ENCODE results near the gene MIOS.

MIOS gene

DNA sequence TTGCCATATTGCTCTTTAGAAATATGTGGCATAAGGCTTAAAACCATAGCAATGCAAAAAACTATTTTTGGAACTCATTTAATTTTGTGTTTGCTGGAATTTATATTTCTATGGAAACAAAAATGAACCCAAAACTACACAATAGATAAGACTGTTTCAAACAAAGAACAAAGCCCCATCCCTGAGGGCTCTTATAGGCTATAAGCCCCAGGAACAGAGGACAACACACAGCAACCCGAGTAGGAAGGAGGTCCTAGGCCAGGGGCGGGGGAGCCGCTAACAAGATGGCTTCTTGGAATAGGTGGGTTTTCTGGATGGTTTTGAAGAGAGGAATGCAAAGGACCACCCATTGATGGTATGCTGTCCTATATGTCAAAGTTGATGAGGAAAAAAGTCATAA, 39.6 kb upstream of the MIOS start:
- no peak overlapping the region for H3K27ac ChIP-seq (ENCODE audit: low read length)
- H3K4me2 ChIP-seq (ENCODE audit: low read length) = no peak overlapping the region
- H3K79me2 ChIP-seq (ENCODE audit: low read length) = no peaks in the 10 kb centered on the region
- no peak overlapping the region for H2AFZ ChIP-seq (ENCODE audit: low read depth, low read length)
- H3K27me3 ChIP-seq (ENCODE audit: low read depth, low read length) = no peaks in the 10 kb centered on the region
- no peak overlapping the region for H3K4me3 ChIP-seq (ENCODE audit: low read length)
- TF ChIP-seq, protein P1, sequence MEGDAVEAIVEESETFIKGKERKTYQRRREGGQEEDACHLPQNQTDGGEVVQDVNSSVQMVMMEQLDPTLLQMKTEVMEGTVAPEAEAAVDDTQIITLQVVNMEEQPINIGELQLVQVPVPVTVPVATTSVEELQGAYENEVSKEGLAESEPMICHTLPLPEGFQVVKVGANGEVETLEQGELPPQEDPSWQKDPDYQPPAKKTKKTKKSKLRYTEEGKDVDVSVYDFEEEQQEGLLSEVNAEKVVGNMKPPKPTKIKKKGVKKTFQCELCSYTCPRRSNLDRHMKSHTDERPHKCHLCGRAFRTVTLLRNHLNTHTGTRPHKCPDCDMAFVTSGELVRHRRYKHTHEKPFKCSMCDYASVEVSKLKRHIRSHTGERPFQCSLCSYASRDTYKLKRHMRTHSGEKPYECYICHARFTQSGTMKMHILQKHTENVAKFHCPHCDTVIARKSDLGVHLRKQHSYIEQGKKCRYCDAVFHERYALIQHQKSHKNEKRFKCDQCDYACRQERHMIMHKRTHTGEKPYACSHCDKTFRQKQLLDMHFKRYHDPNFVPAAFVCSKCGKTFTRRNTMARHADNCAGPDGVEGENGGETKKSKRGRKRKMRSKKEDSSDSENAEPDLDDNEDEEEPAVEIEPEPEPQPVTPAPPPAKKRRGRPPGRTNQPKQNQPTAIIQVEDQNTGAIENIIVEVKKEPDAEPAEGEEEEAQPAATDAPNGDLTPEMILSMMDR (IDR thresholded peaks at IDR 0.05; ENCODE audit: low read depth, low read length) = no peak
- no peak for TF ChIP-seq EZH2phosphoT487 (IDR thresholded peaks at IDR 0.05; ENCODE audit: low read depth)
- H3K4me1 ChIP-seq (ENCODE audit: low read length) = no peaks in the 10 kb centered on the region
- no peaks in the 10 kb centered on the region for H3K9me3 ChIP-seq (ENCODE audit: insufficient read depth, low read length)
- H3K36me3 ChIP-seq (replicated peaks; ENCODE audit: low read depth, low read length) = no peaks in the 10 kb centered on the region
- H4K20me1 ChIP-seq (ENCODE audit: insufficient read depth, low read length) = no peaks in the 10 kb centered on the region
- no peak overlapping the region for H3K9ac ChIP-seq (ENCODE audit: low read length)

DNA sequence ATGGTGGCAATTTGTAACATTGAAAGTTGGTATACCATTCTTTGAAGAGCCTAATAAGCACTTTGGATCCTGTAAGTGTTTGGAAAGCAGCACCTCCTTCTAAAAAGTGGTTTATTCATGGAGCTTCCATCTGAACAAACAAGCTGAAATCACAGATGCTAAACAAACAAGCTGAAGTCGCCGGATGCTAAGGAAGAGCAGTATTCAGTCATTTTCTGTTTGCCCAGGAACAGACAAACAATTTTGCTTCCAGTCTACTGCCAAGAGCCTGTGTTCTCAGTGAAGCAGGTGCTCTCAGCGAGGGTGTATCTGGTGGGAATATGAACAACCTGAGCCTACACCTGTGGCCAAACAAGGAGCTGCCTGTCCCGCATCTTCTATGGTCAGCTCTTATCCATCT, 37.4 kb upstream of the MIOS start:
- TF ChIP-seq EZH2phosphoT487 (IDR thresholded peaks at IDR 0.05; ENCODE audit: low read depth) = no peak
- TF ChIP-seq, protein P1 (IDR thresholded peaks at IDR 0.05; ENCODE audit: low read depth, low read length) = no peak
- no peak overlapping the region for H3K4me2 ChIP-seq (ENCODE audit: low read length)
- H3K79me2 ChIP-seq (ENCODE audit: low read length) = no peaks in the 10 kb centered on the region
- no peak overlapping the region for H3K27ac ChIP-seq (ENCODE audit: low read length)
- no peaks in the 10 kb centered on the region for H4K20me1 ChIP-seq (ENCODE audit: insufficient read depth, low read length)
- no peaks in the 10 kb centered on the region for H3K4me1 ChIP-seq (ENCODE audit: low read length)
- H3K4me3 ChIP-seq (ENCODE audit: low read length) = no peak overlapping the region
- H3K27me3 ChIP-seq (ENCODE audit: low read depth, low read length) = no peaks in the 10 kb centered on the region
- H3K9me3 ChIP-seq (ENCODE audit: insufficient read depth, low read length) = no peaks in the 10 kb centered on the region
- H3K9ac ChIP-seq (ENCODE audit: low read length) = no peak overlapping the region
- no peaks in the 10 kb centered on the region for H3K36me3 ChIP-seq (replicated peaks; ENCODE audit: low read depth, low read length)
- no peak overlapping the region for H2AFZ ChIP-seq (ENCODE audit: low read depth, low read length)

DNA sequence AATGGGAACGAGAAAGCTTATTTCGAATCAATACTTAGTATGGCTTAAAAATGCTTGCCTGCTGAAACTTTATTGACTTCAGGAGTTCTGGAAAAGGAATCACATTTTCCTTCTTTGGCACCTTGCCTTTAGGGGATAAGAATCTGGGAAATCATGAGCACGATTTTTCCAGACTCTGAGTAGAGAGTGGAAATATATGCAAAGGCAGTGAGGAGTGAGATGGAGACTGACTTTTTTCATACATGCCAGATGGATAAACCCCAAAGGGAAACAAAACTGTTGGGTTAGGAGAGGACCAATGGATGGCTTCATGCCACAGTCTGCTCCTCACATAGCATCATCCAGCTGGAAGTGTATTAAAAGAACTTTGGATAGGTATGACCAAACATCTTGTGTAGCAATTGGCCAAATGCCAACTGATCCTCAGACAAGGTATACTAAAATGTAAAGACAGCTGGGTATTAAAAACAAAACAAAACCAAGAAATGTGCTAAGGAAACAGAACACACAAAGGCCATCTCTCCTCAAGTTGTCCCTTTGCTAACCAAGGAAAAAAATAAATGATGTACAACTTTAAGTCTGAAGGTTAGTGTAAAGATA, 32.8 kb upstream of the MIOS start:
- Histone ChIP-seq H3K79me2 (ENCODE audit: low read length) (no peaks in the 10 kb centered on the region), H3K9ac (ENCODE audit: low read length) (no peak overlapping the region), H3K4me1 (ENCODE audit: low read length) (no peaks in the 10 kb centered on the region), H3K27ac (ENCODE audit: low read length) (no peak overlapping the region), H4K20me1 (ENCODE audit: insufficient read depth, low read length) (no peaks in the 10 kb centered on the region), H2AFZ (ENCODE audit: low read depth, low read length) (no peak overlapping the region), H3K4me2 (ENCODE audit: low read length) (no peak overlapping the region), H3K9me3 (ENCODE audit: insufficient read depth, low read length) (no peaks in the 10 kb centered on the region), H3K4me3 (ENCODE audit: low read length) (no peak overlapping the region), H3K27me3 (ENCODE audit: low read depth, low read length) (no peaks in the 10 kb centered on the region), H3K36me3 (replicated peaks; ENCODE audit: low read depth, low read length) (no peaks in the 10 kb centered on the region)
- TF ChIP-seq EZH2phosphoT487 (IDR thresholded peaks at IDR 0.05; ENCODE audit: low read depth) = no peak
- TF ChIP-seq, protein P1 (IDR thresholded peaks at IDR 0.05; ENCODE audit: low read depth, low read length) = no peak

DNA sequence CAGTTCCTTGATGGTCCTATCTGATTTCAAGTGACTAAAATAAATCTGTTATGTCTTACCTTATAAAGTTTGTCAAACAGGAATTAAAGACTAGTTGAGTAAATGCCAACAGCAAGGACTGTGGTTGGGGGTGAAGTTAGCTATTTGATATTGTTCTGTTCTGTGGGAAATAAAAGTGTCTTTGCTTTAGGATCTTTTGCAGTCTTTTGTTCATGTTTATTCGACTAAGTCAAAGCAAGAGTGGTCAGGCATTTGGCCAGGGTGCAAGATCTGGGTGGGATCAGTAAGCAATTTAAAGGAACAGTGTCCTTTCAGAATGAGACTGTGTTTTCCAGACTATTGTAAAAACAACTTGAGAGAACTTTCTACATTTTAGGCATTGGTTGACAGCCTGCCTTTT, 31.0 kb upstream of the MIOS start, which contains the start of gene COL28A1:
TSS of gene COL28A1 (minus strand) at position 183 of the 400 bp plus-strand sequence. CDS start 2,998 bp downstream, outside the sequence.
- no peak within 1 kb of the TSS for H3K4me3 ChIP-seq (ENCODE audit: low read length)
- H3K27ac ChIP-seq (ENCODE audit: low read length) = no peak within 1 kb of the TSS
- H2AFZ ChIP-seq (ENCODE audit: low read depth, low read length) = no peak within 1 kb of the TSS
- no peak within 1 kb of the TSS for H3K9ac ChIP-seq (ENCODE audit: low read length)
- H3K4me2 ChIP-seq (ENCODE audit: low read length) = no peak within 1 kb of the TSS
- TF ChIP-seq, protein P1 (IDR thresholded peaks at IDR 0.05; ENCODE audit: low read depth, low read length) = no peak
- no peak for TF ChIP-seq EZH2phosphoT487 (IDR thresholded peaks at IDR 0.05; ENCODE audit: low read depth)
- H4K20me1 ChIP-seq (ENCODE audit: insufficient read depth, low read length) = no peaks in the 10 kb centered on the region
- no peaks in the 10 kb centered on the region for H3K79me2 ChIP-seq (ENCODE audit: low read length)
- H3K27me3 ChIP-seq (ENCODE audit: low read depth, low read length) = no peaks in the 10 kb centered on the region
- no peaks in the 10 kb centered on the region for H3K9me3 ChIP-seq (ENCODE audit: insufficient read depth, low read length)
- no peaks in the 10 kb centered on the region for H3K4me1 ChIP-seq (ENCODE audit: low read length)
- no peaks in the 10 kb centered on the region for H3K36me3 ChIP-seq (replicated peaks; ENCODE audit: low read depth, low read length)

All from OCI-LY3 (cell line).